Large intestine (tissue), 3 donors: ENCODE data around the gene FLACC1. TPM values are rescaled to one million over a fixed set of nuclear protein-coding genes. Genes with fewer than 3 reads are reported as not detected.

Experiments used
- DNase-seq, 2 donors: peaks; one replicate each; pipeline versions ENCODE4 v3.0.0 to v3.0.0-alpha.2; 2013
- H3K27ac ChIP-seq: one replicate; pipeline ENCODE4 v1.5.1; 2013; ENCODE audit warnings: low read length
- H3K27me3 ChIP-seq: 2 replicates; pipeline ENCODE4 v1.6.1; 2013; ENCODE audit warnings: low read length; ENCODE audit not compliant: control insufficient read depth, insufficient read depth
- H3K36me3 ChIP-seq: 2 replicates; pipeline ENCODE4 v1.6.1; 2013; ENCODE audit warnings: low read length; ENCODE audit not compliant: control insufficient read depth, insufficient read depth
- H3K4me1 ChIP-seq: one replicate; pipeline ENCODE4 v1.6.1; 2013; ENCODE audit warnings: low read length; ENCODE audit not compliant: control insufficient read depth, insufficient read depth
- H3K4me3 ChIP-seq: one replicate; pipeline ENCODE4 v1.5.1; 2013; ENCODE audit warnings: low read length
- H3K9me3 ChIP-seq: one replicate; pipeline ENCODE4 v1.6.1; 2013; ENCODE audit warnings: mild to moderate bottlenecking, low read depth, low read length, moderate library complexity; ENCODE audit not compliant: control insufficient read depth
- WGBS: methylation state at CpG from one replicate; pipeline ENCODE4 v1.1.5; 2013; ENCODE audit warnings: low lambda C conversion rate; ENCODE audit not compliant: insufficient coverage; 5-methylcytosine and 5-hydroxymethylcytosine counted together
- polyA plus RNA-seq: library from polyadenylated mRNA; unstranded; fragments of 120-200 nt; gene quantifications from one replicate; pipeline ENCODE4 v1.2.1, GENCODE V29; 2013

Gene FLACC1
- polyA plus RNA-seq, 1 donor, result 0.76 TPM

DNA sequence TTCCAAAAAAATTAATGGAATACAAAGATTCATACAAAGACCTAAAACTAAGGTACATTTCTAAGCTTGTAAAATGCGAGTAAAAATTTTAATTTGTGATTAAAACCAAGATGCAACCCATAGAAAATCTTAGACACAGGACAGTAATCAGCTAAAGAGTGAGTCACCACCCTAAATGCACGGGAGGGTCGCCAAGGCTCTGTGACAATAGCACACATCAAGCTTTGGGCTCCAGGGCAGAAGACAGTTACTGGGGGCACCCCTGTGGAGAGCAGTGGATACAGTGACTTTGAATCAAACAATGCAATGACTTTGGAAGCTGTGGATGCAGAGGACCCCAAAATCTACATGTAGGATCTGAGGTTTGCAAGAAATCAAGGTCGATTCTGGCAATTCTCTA, 7.5 kb downstream of the FLACC1 start:
- no peaks in the 10 kb centered on the region for H3K36me3 ChIP-seq
- WGBS, result 100% methylated on average over 1 of the region's 4 CpGs
- no peak overlapping the region for H3K4me3 ChIP-seq
- no peaks in the 10 kb centered on the region for H3K9me3 ChIP-seq
- no peaks in the 10 kb centered on the region for H3K4me1 ChIP-seq
- no peak overlapping the region for H3K27ac ChIP-seq
- no peak for DNase-seq
- no peaks in the 10 kb centered on the region for H3K27me3 ChIP-seq

- Histone ChIP-seq H3K9me3 (no peaks in the 10 kb centered on the region), H3K27me3 (no peaks in the 10 kb centered on the region), H3K36me3 (no peaks in the 10 kb centered on the region), H3K4me3 (no peak overlapping the region), H3K4me1 (no peaks in the 10 kb centered on the region), H3K27ac (no peak overlapping the region)
- DNase-seq, result no peak
- no CpG with 5 or more reads among the region's 1 CpG for WGBS
Measured at GRCh38 chr2:201348758-201349157, 8.4 kb downstream of the FLACC1 start.

- no peak overlapping the region for H3K4me3 ChIP-seq
- H3K27ac ChIP-seq, result no peak overlapping the region
- H3K36me3 ChIP-seq, result no peaks in the 10 kb centered on the region
- no peaks in the 10 kb centered on the region for H3K4me1 ChIP-seq
- no CpG with 5 or more reads among the region's 4 CpGs for WGBS
- no peaks in the 10 kb centered on the region for H3K9me3 ChIP-seq
- H3K27me3 ChIP-seq, result no peaks in the 10 kb centered on the region
- DNase-seq, result no peak
Measured at GRCh38 chr2:201347138-201347537, 10.0 kb downstream of the FLACC1 start.

DNA sequence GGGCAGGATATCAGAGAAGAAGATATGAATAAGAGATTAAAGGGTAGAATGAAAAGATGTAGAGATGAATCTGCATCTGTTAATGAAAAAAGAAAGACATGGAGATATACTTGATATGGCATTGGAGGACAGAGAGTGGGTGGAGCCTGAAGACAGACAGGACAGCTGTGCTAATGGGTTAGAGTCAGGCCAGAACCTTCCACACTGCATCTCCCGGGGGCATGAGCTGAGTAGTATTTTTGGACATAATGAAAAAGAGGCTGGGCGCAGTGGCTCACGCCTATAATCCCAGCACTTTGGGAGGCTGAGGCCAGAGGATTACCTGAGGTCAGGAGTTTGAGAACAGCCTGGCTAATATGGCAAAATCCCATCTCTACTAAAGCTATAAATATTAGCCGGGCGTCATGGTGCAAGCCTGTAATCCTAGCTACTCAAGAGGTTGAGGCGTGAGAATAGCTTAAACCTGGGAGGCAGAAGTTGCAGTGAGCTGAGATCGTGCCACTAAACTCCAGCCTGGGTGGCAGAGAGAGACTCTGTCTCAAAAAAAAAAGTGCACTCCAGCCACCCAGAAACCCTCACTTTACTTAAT, 11.4 kb downstream of the FLACC1 start:
- Histone ChIP-seq H3K27me3 (no peaks in the 10 kb centered on the region), H3K36me3 (no peaks in the 10 kb centered on the region), H3K27ac (no peak overlapping the region), H3K4me1 (no peaks in the 10 kb centered on the region), H3K9me3 (no peaks in the 10 kb centered on the region), H3K4me3 (no peak overlapping the region)
- no CpG with 5 or more reads among the region's 7 CpGs for WGBS
- DNase-seq, result no peak

- H3K4me3 ChIP-seq, result no peak overlapping the region
- H3K27ac ChIP-seq, result no peak overlapping the region
- no peaks in the 10 kb centered on the region for H3K9me3 ChIP-seq
- no peaks in the 10 kb centered on the region for H3K4me1 ChIP-seq
- no peaks in the 10 kb centered on the region for H3K36me3 ChIP-seq
- H3K27me3 ChIP-seq, result no peaks in the 10 kb centered on the region
- DNase-seq, result peak; percentile 23 to 25
- no CpG with 5 or more reads among the region's 1 CpG for WGBS
Measured at GRCh38 chr2:201344663-201345366, 12.3 kb downstream of the FLACC1 start.

GRCh38 chr2:201343559-201343958, 13.6 kb downstream of the FLACC1 start:
- Histone ChIP-seq H3K36me3 (no peaks in the 10 kb centered on the region), H3K27ac (no peak overlapping the region), H3K9me3 (no peaks in the 10 kb centered on the region), H3K4me3 (no peak overlapping the region), H3K4me1 (no peaks in the 10 kb centered on the region), H3K27me3 (no peaks in the 10 kb centered on the region)
- no peak for DNase-seq
- WGBS, result no CpG with 5 or more reads among the region's 2 CpGs

- H3K27ac ChIP-seq, result no peak overlapping the region
- no peaks in the 10 kb centered on the region for H3K4me1 ChIP-seq
- H3K9me3 ChIP-seq, result no peaks in the 10 kb centered on the region
- no CpG with 5 or more reads among the region's 2 CpGs for WGBS
- DNase-seq, result no peak
- H3K36me3 ChIP-seq, result no peaks in the 10 kb centered on the region
- H3K4me3 ChIP-seq, result no peak overlapping the region
- no peaks in the 10 kb centered on the region for H3K27me3 ChIP-seq
Measured at GRCh38 chr2:201342923-201343322, 14.2 kb downstream of the FLACC1 start.

DNA sequence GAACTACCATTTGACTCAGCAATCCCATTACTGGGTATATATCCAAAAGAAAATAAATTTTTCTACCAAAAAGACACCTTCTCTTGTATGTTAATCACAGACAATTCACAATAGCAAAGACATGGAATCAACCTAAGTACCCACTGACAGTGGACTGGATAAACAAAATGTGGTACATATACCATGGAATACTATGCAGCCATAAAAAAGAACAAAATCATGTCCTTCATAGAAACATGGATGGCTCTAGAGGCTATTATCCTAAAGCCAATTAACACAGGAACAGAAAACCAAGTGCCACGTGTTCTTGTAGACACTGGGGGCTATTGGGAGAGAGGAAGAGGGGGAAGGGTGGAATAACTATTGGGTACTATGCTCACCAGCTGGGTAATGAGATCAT, 27.7 kb downstream of the FLACC1 start:
- no peaks in the 10 kb centered on the region for H3K27me3 ChIP-seq
- no peak overlapping the region for H3K27ac ChIP-seq
- DNase-seq, result no peak
- H3K4me1 ChIP-seq, result no peaks in the 10 kb centered on the region
- no peak overlapping the region for H3K4me3 ChIP-seq
- WGBS, result no CpG with 5 or more reads among the region's 1 CpG
- no peaks in the 10 kb centered on the region for H3K9me3 ChIP-seq
- no peaks in the 10 kb centered on the region for H3K36me3 ChIP-seq

- H3K27me3 ChIP-seq, result no peaks in the 10 kb centered on the region
- WGBS, result 83% methylated on average over 2 of the region's 3 CpGs
- no peak overlapping the region for H3K4me3 ChIP-seq
- peaks cover 2% of the 10 kb centered on the region for H3K9me3 ChIP-seq
- H3K4me1 ChIP-seq, result no peaks in the 10 kb centered on the region
- H3K36me3 ChIP-seq, result no peaks in the 10 kb centered on the region
- DNase-seq, result no peak
- H3K27ac ChIP-seq, result no peak overlapping the region
Measured at GRCh38 chr2:201327678-201328077, 29.5 kb downstream of the FLACC1 start.

GRCh38 chr2:201322772-201323171, 34.4 kb downstream of the FLACC1 start:
- Histone ChIP-seq H3K4me1 (no peaks in the 10 kb centered on the region), H3K27ac (no peak overlapping the region), H3K9me3 (peaks cover 12% of the 10 kb centered on the region), H3K4me3 (no peak overlapping the region), H3K36me3 (no peaks in the 10 kb centered on the region), H3K27me3 (no peaks in the 10 kb centered on the region)
- no peak for DNase-seq

DNA sequence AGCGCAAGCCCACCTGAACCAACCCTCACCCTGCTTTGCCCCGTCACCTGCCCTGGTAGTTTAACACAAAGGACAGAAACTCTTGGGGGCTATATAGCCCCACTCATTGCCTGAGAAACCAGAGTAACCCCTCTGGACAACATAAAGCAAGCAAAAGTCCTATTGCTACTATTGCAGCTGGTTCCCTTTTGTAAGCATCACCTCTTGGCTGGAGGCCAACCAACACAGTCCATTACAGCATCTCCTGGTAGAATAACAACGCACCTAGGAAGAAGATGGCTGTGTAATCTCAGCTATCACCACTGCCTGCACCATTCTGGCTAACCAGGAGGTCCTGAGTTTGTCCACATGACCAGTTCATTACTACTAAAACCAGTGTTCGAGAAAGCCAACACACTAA, 36.4 kb downstream of the FLACC1 start:
- peaks cover 12% of the 10 kb centered on the region for H3K9me3 ChIP-seq
- no peaks in the 10 kb centered on the region for H3K4me1 ChIP-seq
- WGBS, result 100% methylated on average over 1 of the region's 4 CpGs
- no peak for DNase-seq
- H3K27ac ChIP-seq, result no peak overlapping the region
- no peak overlapping the region for H3K4me3 ChIP-seq
- no peaks in the 10 kb centered on the region for H3K27me3 ChIP-seq
- no peaks in the 10 kb centered on the region for H3K36me3 ChIP-seq
